HUES48 (cell line): Measurements from ENCODE around the gene ABCA4.
A peak's percentile ranks its signal among the peaks of the same experiment; 100 is the strongest.

Experiments used
- H3K27ac ChIP-seq: one replicate; pipeline ENCODE4 v1.7.0; 2013; ENCODE audit warnings: low read depth, low read length, inconsistent platforms
- H3K27me3 ChIP-seq: 2 replicates; pipeline ENCODE4 v1.6.1; 2013; ENCODE audit warnings: mild to moderate bottlenecking, low read length; ENCODE audit not compliant: control insufficient read depth, insufficient read depth
- H3K36me3 ChIP-seq: 2 replicates; pipeline ENCODE4 v1.6.1; 2013; ENCODE audit warnings: low read length; ENCODE audit not compliant: control insufficient read depth, insufficient read depth
- H3K4me1 ChIP-seq: 2 replicates; pipeline ENCODE4 v1.6.1; 2013; ENCODE audit warnings: mild to moderate bottlenecking, low read length; ENCODE audit not compliant: control insufficient read depth, insufficient read depth
- H3K4me3 ChIP-seq: 2 replicates; pipeline ENCODE4 v1.5.1; 2013; ENCODE audit warnings: mild to moderate bottlenecking, low read depth, low read length
- H3K9ac ChIP-seq: 2 replicates; pipeline ENCODE4 v1.6.1; 2013; ENCODE audit warnings: mild to moderate bottlenecking, low read depth, low read length, moderate library complexity
- H3K9me3 ChIP-seq: 2 replicates; pipeline ENCODE4 v1.6.1; 2013; ENCODE audit warnings: low read length; ENCODE audit not compliant: control insufficient read depth, insufficient read depth

The ABCA4 gene

GRCh38 chr1:94144836-94145235 lies 23.9 kb upstream of the ABCA4 start:
- no peaks in the 10 kb centered on the region for H3K36me3 ChIP-seq
- H3K9ac ChIP-seq = no peak overlapping the region
- H3K27ac ChIP-seq = no peak overlapping the region
- H3K9me3 ChIP-seq = no peaks in the 10 kb centered on the region
- H3K4me3 ChIP-seq = no peak overlapping the region
- peaks cover 17% of the 10 kb centered on the region for H3K4me1 ChIP-seq
- H3K27me3 ChIP-seq = no peaks in the 10 kb centered on the region

- Histone ChIP-seq H3K9me3 (no peaks in the 10 kb centered on the region), H3K36me3 (no peaks in the 10 kb centered on the region), H3K27ac (no peak overlapping the region), H3K27me3 (no peaks in the 10 kb centered on the region), H3K9ac (no peak overlapping the region), H3K4me1 (peaks cover 9% of the 10 kb centered on the region), H3K4me3 (no peak overlapping the region)
Observed at GRCh38 chr1:94143809-94144176, 22.8 kb upstream of the ABCA4 start.

GRCh38 chr1:94143173-94143808 lies 22.3 kb upstream of the ABCA4 start:
- H3K4me1 ChIP-seq = peaks cover 7% of the 10 kb centered on the region
- H3K9ac ChIP-seq = no peak overlapping the region
- H3K36me3 ChIP-seq = no peaks in the 10 kb centered on the region
- H3K9me3 ChIP-seq = no peaks in the 10 kb centered on the region
- no peak overlapping the region for H3K4me3 ChIP-seq
- H3K27ac ChIP-seq = no peak overlapping the region
- no peaks in the 10 kb centered on the region for H3K27me3 ChIP-seq

GRCh38 chr1:94142583-94142982 lies 21.6 kb upstream of the ABCA4 start:
- Histone ChIP-seq H3K4me1 (peaks cover 7% of the 10 kb centered on the region), H3K36me3 (no peaks in the 10 kb centered on the region), H3K4me3 (no peak overlapping the region), H3K27me3 (no peaks in the 10 kb centered on the region), H3K9ac (no peak overlapping the region), H3K9me3 (no peaks in the 10 kb centered on the region), H3K27ac (peak overlapping the region; percentile 56)

- Histone ChIP-seq H3K9me3 (no peaks in the 10 kb centered on the region), H3K27ac (peak overlapping the region; percentile 56), H3K4me1 (peaks cover 7% of the 10 kb centered on the region), H3K4me3 (no peak overlapping the region), H3K36me3 (no peaks in the 10 kb centered on the region), H3K9ac (no peak overlapping the region), H3K27me3 (no peaks in the 10 kb centered on the region)
Observed at GRCh38 chr1:94142022-94142421, 21.1 kb upstream of the ABCA4 start.

- H3K27ac ChIP-seq = no peak overlapping the region
- no peaks in the 10 kb centered on the region for H3K36me3 ChIP-seq
- no peak overlapping the region for H3K9ac ChIP-seq
- H3K9me3 ChIP-seq = peaks cover 10% of the 10 kb centered on the region
- no peaks in the 10 kb centered on the region for H3K4me1 ChIP-seq
- H3K27me3 ChIP-seq = no peaks in the 10 kb centered on the region
- H3K4me3 ChIP-seq = no peak overlapping the region
Observed at GRCh38 chr1:94132111-94132510, 11.2 kb upstream of the ABCA4 start.

GRCh38 chr1:94130851-94131595 lies 10.1 kb upstream of the ABCA4 start:
- Histone ChIP-seq H3K9ac (no peak overlapping the region), H3K4me1 (peaks cover 3% of the 10 kb centered on the region; the same call in 1 of the 2 replicates), H3K9me3 (peaks cover 10% of the 10 kb centered on the region), H3K27ac (no peak overlapping the region), H3K36me3 (no peaks in the 10 kb centered on the region), H3K27me3 (no peaks in the 10 kb centered on the region), H3K4me3 (no peak overlapping the region)

GRCh38 chr1:94126651-94127050 lies 5.7 kb upstream of the ABCA4 start:
- Histone ChIP-seq H3K9ac (no peak overlapping the region), H3K4me3 (no peak overlapping the region), H3K9me3 (no peaks in the 10 kb centered on the region), H3K27ac (no peak overlapping the region), H3K36me3 (no peaks in the 10 kb centered on the region), H3K4me1 (peaks cover 3% of the 10 kb centered on the region), H3K27me3 (no peaks in the 10 kb centered on the region)

- H3K27ac ChIP-seq = no peak overlapping the region
- H3K36me3 ChIP-seq = no peaks in the 10 kb centered on the region
- H3K9me3 ChIP-seq = no peaks in the 10 kb centered on the region
- H3K4me1 ChIP-seq = peaks cover 6% of the 10 kb centered on the region
- no peaks in the 10 kb centered on the region for H3K27me3 ChIP-seq
- H3K4me3 ChIP-seq = no peak overlapping the region
- no peak overlapping the region for H3K9ac ChIP-seq
Observed at GRCh38 chr1:94125551-94126514, 4.9 kb upstream of the ABCA4 start.

GRCh38 chr1:94124538-94124937 lies 3.6 kb upstream of the ABCA4 start:
- H3K9ac ChIP-seq = no peak overlapping the region
- H3K27me3 ChIP-seq = no peaks in the 10 kb centered on the region
- no peak overlapping the region for H3K4me3 ChIP-seq
- H3K4me1 ChIP-seq = peaks cover 15% of the 10 kb centered on the region
- no peak overlapping the region for H3K27ac ChIP-seq
- no peaks in the 10 kb centered on the region for H3K9me3 ChIP-seq
- H3K36me3 ChIP-seq = no peaks in the 10 kb centered on the region
